ENCODE data around the gene SH3BP2. TPM values are rescaled to one million over a fixed set of nuclear protein-coding genes. Genes with fewer than 3 reads are reported as not detected.

SH3BP2 gene
- total and polyA plus RNA-seq, 10 of the 15 experiments (the other 5 are each of a cell fraction or from before 2014, with no cell fraction given): 1.1 to 61.8 (median 23.9) TPM

- TF ChIP-seq ZBTB33 (IDR thresholded peaks at IDR 0.05) (no peak), CHD1 (IDR thresholded peaks at IDR 0.05; ENCODE audit: low read depth, low read length) (no peak), POLR2AphosphoS5 (IDR thresholded peaks at IDR 0.05; ENCODE audit: low read length) (no peak)
These were observed 70.8 kb downstream of the SH3BP2 start (continued) for GRCh38 chr4:2863649-2864048.

GRCh38 chr4:2865196-2865780 lies 72.4 kb downstream of the SH3BP2 start:
- ChIA-PET POLR2A (interaction anchor here (1.5 kb wide), 1 partner anchor 12 kb away, joined by 7 read pairs; no protein-coding TSS in a partner anchor), CTCF (interaction anchor here (0.9 kb wide), 1 partner anchor 10 kb away, joined by 3 read pairs; no protein-coding TSS in a partner anchor), RAD21 (ENCODE audit: unreplicated experiment) (interaction anchor here (0.6 to 1.4 kb wide), 4 partner anchors 8 to 119 kb away, joined by 3 read pairs; no protein-coding TSS in a partner anchor), SMC1A (ENCODE audit: uncharacterized antibody, unreplicated experiment) (interaction anchor here (0.7 to 1.3 kb wide), 3 partner anchors 15 to 53 kb away, joined by 3 to 4 read pairs (median 4); no protein-coding TSS in a partner anchor)
- Histone ChIP-seq H3K4me1 (ENCODE audit: control insufficient read depth, insufficient read depth, low read length) (peaks cover 23% of the 10 kb centered on the region), H3K9me3 (replicated peaks; ENCODE audit: control insufficient read depth, insufficient read depth, low read length) (no peaks in the 10 kb centered on the region), H3K79me2 (ENCODE audit: control insufficient read depth, insufficient read depth, low read length) (peaks cover 44% of the 10 kb centered on the region), H3K4me3 (no peak overlapping the region), H3K36me3 (ENCODE audit: control insufficient read depth in 2 of 2, insufficient read depth in 2 of 2, low read length in 1 of 2) (peaks cover 0 to 3% of the 10 kb centered on the region in 2 experiments; a peak in 2 of 4 replicates), H4K20me1 (ENCODE audit: control insufficient read depth, insufficient read depth) (peaks cover 3% of the 10 kb centered on the region; the same call in 1 of the 2 replicates), H3K9ac (ENCODE audit: control insufficient read depth, insufficient read depth, low read length) (no peak overlapping the region), H2AFZ (ENCODE audit: control insufficient read depth, low read depth, low read length) (no peak overlapping the region), H3K27ac (ENCODE audit: control insufficient read depth, insufficient read depth) (no peak overlapping the region), H3K27me3 (replicated peaks in 1 of 2; ENCODE audit: control insufficient read depth in 2 of 2, insufficient read depth in 2 of 2, low read length in 1 of 2) (no peaks in the 10 kb centered on the region), H3K4me2 (ENCODE audit: control insufficient read depth, insufficient read depth) (no peak overlapping the region)
- intact Hi-C loops (cut with micrococcal nuclease; ENCODE audit: unreplicated experiment) (no loop called here), in situ Hi-C loops (cut with MboI) (no loop called here)
- no peak for FAIRE-seq
- no TSS peak for BruUV-seq (replicated peaks)
- no peak for DNase-seq (ENCODE audit: low read depth, low spot score)
- 65% methylated on average over 2 of the region's 2 CpGs for WGBS (ENCODE audit: insufficient coverage, insufficient replicate concordance, low lambda C conversion rate, missing lambda C conversion rate)
- ATAC-seq: no peak
- TF ChIP-seq MYC (IDR thresholded peaks at IDR 0.05; ENCODE audit: insufficient read depth, insufficient read length, insufficient replicate concordance, low read length, severe bottlenecking): no peak
- TF ChIP-seq NRF1 (conservative IDR thresholded peaks at IDR 0.05; ENCODE audit: low read depth, low read length): no peak
- TF ChIP-seq RAD51 (IDR thresholded peaks at IDR 0.05): no peak
- TF ChIP-seq RCOR1 (conservative IDR thresholded peaks at IDR 0.05; ENCODE audit: low read depth, low read length): no peak
- no peak for TF ChIP-seq JUND (IDR thresholded peaks at IDR 0.05; ENCODE audit: low read depth, low read length)
- TF ChIP-seq CREB1 (IDR thresholded peaks at IDR 0.05; ENCODE audit: low read depth): no peak
- no peak for TF ChIP-seq RAD21 (IDR thresholded peaks at IDR 0.05; ENCODE audit: insufficient read depth, low read depth, low read length)
